Tibial nerve (tissue), 3 donors: ENCODE data around the gene RRP1B.

Experiments
- CTCF ChIP-seq, 5 experiments: fragments of 200-600 bp in 3 of 5; fragments of 450-650 bp in 2 of 5; sonication (generic) in 3 of 5; IDR thresholded peaks; one replicate each; pipeline ENCODE4 v1.5.1; 2016 to 2019; ENCODE audit warnings: antibody characterized with exemption in 5 of 5, mild to moderate bottlenecking in 3 of 5, moderate library complexity in 2 of 5
- POLR2A ChIP-seq, 2 donors: fragments of 450-650 bp; IDR thresholded peaks; one replicate each; pipeline ENCODE4 v1.6.1; 2017; ENCODE audit warnings: antibody characterized with exemption in 2 of 2, mild to moderate bottlenecking in 2 of 2, moderate library complexity in 2 of 2

- TF ChIP-seq CTCF (IDR thresholded peaks at IDR 0.05) (no peak), POLR2A (IDR thresholded peaks at IDR 0.05) (no peak)
These were observed 32.4 kb downstream of the RRP1B start for GRCh38 chr21:43691801-43692200.
